Naive thymus-derived CD4-positive, alpha-beta T cell (primary cell): ENCODE measurements around the gene FES. TPM values are rescaled to one million over a fixed set of nuclear protein-coding genes. Genes with fewer than 3 reads are reported as not detected.

Source experiments
- ATAC-seq: fragments of 150-1000 bp; cut with Tn5 transposase; 2 replicates; pipeline ENCODE4 v1.10.0; 2021; ENCODE audit warnings: mild to moderate bottlenecking, moderate library complexity
- CTCF ChIA-PET: fragments of 350-600 bp; sonication (Branson Sonifier 250); formaldehyde crosslinking; loops from one replicate; lab custom pipeline; 2021; ENCODE audit warnings: antibody characterized with exemption; lab: Charles Lee
- POLR2A ChIA-PET: fragments of 350-600 bp; sonication (Branson Sonifier 250); formaldehyde crosslinking; loops from one replicate; lab custom pipeline; 2021; ENCODE audit warnings: antibody characterized with exemption, inconsistent platforms; lab: Charles Lee
- DNase-seq, 9 donors: peaks; one replicate each; pipeline versions ENCODE4 v3.0.0 to v3.0.0-alpha.2; 2020 to 2022; ENCODE audit warnings: mixed read lengths in 1 of 9
- H3K27ac ChIP-seq: one replicate; pipeline ENCODE4 v1.7.0; 2013; ENCODE audit warnings: mild to moderate bottlenecking, low read depth, low read length, moderate library complexity
- H3K27me3 ChIP-seq, 2 donors: one replicate each; pipeline ENCODE4 v1.7.0; 2013; ENCODE audit warnings: low read length in 2 of 2, mild to moderate bottlenecking in 2 of 2, moderate library complexity in 2 of 2; ENCODE audit not compliant: control insufficient read depth in 2 of 2, insufficient read depth in 2 of 2
- H3K36me3 ChIP-seq, 3 experiments: 1 replicate in 2 of 3; 2 replicates in 1 of 3; pipeline ENCODE4 v1.7.0; 2013; ENCODE audit warnings: low read length in 3 of 3, mild to moderate bottlenecking in 3 of 3, moderate library complexity in 1 of 3; ENCODE audit not compliant: insufficient read depth in 3 of 3, control insufficient read depth in 2 of 3
- H3K4me1 ChIP-seq, 2 donors: one replicate each; pipeline ENCODE4 v1.7.0; 2013; ENCODE audit warnings: low read length in 2 of 2, mild to moderate bottlenecking in 2 of 2, moderate library complexity in 1 of 2; ENCODE audit not compliant: control insufficient read depth in 2 of 2, insufficient read depth in 2 of 2
- H3K4me3 ChIP-seq: 2 replicates; pipeline ENCODE4 v1.7.0; 2013; ENCODE audit warnings: mild to moderate bottlenecking, low read length
- H3K9me3 ChIP-seq, 3 experiments: 1 replicate in 2 of 3; 2 replicates in 1 of 3; pipeline ENCODE4 v1.7.0; 2013; ENCODE audit warnings: low read length in 3 of 3; ENCODE audit not compliant: control insufficient read depth in 2 of 3
- H3K27ac Mint-ChIP-seq, 9 donors: one replicate each; pipeline ENCODE4 v1.8.0; 2020 to 2022; ENCODE audit warnings: mixed read lengths in 9 of 9, mild to moderate bottlenecking in 8 of 9, moderate library complexity in 5 of 9, inconsistent platforms in 2 of 9
- H3K27me3 Mint-ChIP-seq, 5 donors: one replicate each; pipeline ENCODE4 v1.8.0; 2021 to 2022; ENCODE audit warnings: mixed read lengths in 5 of 5, mild to moderate bottlenecking in 1 of 5
- H3K36me3 Mint-ChIP-seq, 5 donors: one replicate each; pipeline ENCODE4 v1.8.0; 2020 to 2022; ENCODE audit warnings: mixed read lengths in 5 of 5, mild to moderate bottlenecking in 3 of 5, inconsistent platforms in 1 of 5
- H3K4me1 Mint-ChIP-seq, 7 donors: one replicate each; pipeline ENCODE4 v1.8.0; 2020 to 2022; ENCODE audit warnings: mixed read lengths in 7 of 7, mild to moderate bottlenecking in 3 of 7, inconsistent platforms in 1 of 7
- H3K4me3 Mint-ChIP-seq, 10 donors: one replicate each; pipeline ENCODE4 v1.8.0; 2020 to 2022; ENCODE audit warnings: mild to moderate bottlenecking in 10 of 10, mixed read lengths in 10 of 10, moderate library complexity in 6 of 10, inconsistent platforms in 2 of 10
- H3K9me3 Mint-ChIP-seq, 11 donors: one replicate each; pipeline ENCODE4 v1.8.0; 2020 to 2022; ENCODE audit warnings: mixed read lengths in 11 of 11, mild to moderate bottlenecking in 4 of 11, inconsistent platforms in 1 of 11, moderate library complexity in 1 of 11
- intact Hi-C, 2 donors: fragments of 100-400 bp; cut with micrococcal nuclease; formaldehyde crosslinking; loops; one replicate each; pipeline ENCODE4 v1.15.1; 2023
- polyA plus RNA-seq, 2 donors: library from polyadenylated mRNA; unstranded; fragments of 300-500 nt; fragmentation: Illumina TruSeq; gene quantifications; one replicate each; pipeline ENCODE4 v1.2.3, GENCODE V29; 2021
- total RNA-seq, 6 experiments: library from RNA in 5 of 6; stranded (reverse) in 5 of 6; gene quantifications; 1 replicate in 5 of 6; 2 replicates in 1 of 6; pipeline ENCODE4 v1.2.3 and lab custom pipeline; 2021 to 2026

Gene FES
- total and polyA plus RNA-seq, 7 experiments from 2014 or later, result 2.3 to 78.6 (median 9.1) TPM; not detected in 2

DNA sequence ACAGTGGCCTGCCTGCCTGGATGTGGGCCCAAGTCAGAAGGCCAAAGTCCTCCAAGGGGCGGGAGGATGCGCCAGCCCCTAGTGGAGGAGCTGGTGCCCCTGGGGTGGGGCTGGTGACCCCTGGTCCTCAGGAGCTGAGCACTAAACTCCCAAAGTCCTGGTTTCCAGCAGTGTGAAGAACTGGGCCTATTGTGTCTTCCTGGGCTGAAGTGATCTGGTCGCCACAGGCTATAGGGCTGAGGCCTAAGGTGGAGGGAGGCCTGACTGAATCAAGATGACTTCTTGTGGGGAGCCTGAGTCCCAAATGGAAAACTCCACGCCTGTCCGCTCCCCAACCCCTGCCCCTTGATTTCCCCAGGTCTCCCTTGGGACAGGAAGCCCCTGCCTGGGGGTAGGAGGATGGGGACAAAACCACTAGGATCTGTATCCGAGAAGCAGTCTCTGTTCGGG, 753 bp upstream of the FES start:
- peaks cover 0 to 6% (median 3%) of the 10 kb centered on the region in 5 donors for H3K27me3 Mint-ChIP-seq
- CTCF ChIA-PET, result interaction anchor here (0.6 to 3.6 kb wide), 2 partner anchors 236 to 677 kb away, joined by 3 to 26 read pairs; no protein-coding TSS in a partner anchor
- H3K4me1 Mint-ChIP-seq, result peaks cover 0 to 50% (median 11%) of the 10 kb centered on the region in 7 donors
- POLR2A ChIA-PET, result interaction anchor here (0.6 to 1.3 kb wide), 2 partner anchors 12 to 156 kb away, joined by 3 to 4 read pairs; no protein-coding TSS in a partner anchor
- H3K27ac Mint-ChIP-seq, result peak overlapping the region in 1 of 9 donors; percentile 72
- Histone ChIP-seq H3K36me3 (peaks cover 0 to 39% (median 0%) of the 10 kb centered on the region in 3 experiments), H3K27me3 (no peaks in the 10 kb centered on the region), H3K4me3 (no peak overlapping the region), H3K27ac (no peak overlapping the region), H3K4me1 (peaks cover 0 to 6% of the 10 kb centered on the region in 2 donors), H3K9me3 (no peaks in the 10 kb centered on the region)
- DNase-seq, result no peak
- H3K4me3 Mint-ChIP-seq, result peak overlapping the region in 3 of 10 donors; percentile 19 to 35 (median 25)
- ATAC-seq, result no peak
- peaks cover 0 to 22% (median 0%) of the 10 kb centered on the region in 5 donors for H3K36me3 Mint-ChIP-seq
- H3K9me3 Mint-ChIP-seq, result no peaks in the 10 kb centered on the region
- intact Hi-C loops, result loop anchor here in 1 of 2 donors (10.0 kb wide), 1 partner anchor 399 kb away; no protein-coding TSS in a partner anchor

DNA sequence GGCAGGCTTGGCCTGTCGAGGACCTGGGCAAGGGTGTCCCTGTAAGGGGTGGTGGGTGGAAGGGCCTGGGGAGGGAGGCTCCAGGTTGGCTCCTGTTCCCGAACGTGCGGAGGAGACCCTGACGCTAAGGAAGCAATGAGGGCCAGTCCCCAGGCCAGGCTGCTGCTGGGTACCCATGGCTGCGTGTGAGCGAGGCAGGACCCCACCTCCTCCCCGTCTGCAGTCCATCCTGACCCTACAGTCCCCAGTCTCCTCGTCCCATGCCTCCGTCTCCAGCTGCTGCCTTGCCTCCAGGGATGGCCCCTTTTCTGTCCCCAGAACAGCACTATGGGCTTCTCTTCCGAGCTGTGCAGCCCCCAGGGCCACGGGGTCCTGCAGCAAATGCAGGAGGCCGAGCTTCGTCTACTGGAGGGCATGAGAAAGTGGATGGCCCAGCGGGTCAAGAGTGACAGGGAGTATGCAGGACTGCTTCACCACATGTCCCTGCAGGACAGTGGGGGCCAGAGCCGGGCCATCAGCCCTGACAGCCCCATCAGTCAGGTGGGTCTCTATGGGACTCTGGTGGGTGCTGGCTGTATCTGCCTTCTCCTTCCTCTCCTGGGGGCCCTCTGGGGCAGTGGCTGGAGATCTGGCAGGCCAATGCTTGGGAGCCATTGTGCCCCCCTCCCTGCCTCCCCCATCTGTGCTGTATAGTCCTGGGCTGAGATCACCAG, 571 bp downstream of the FES start:
- ChIA-PET CTCF (interaction anchor here (0.7 to 3.6 kb wide), 13 partner anchors 12 to 525 kb away, joined by 3 to 26 read pairs (median 4); partner anchors contain the start of genes BLM, HDDC3 and MAN2A2), POLR2A (interaction anchor here (1.0 to 1.8 kb wide), 2 partner anchors 14 to 25 kb away, joined by 3 to 10 read pairs; no protein-coding TSS in a partner anchor)
- Histone ChIP-seq H3K4me3 (no peak overlapping the region), H3K9me3 (no peaks in the 10 kb centered on the region), H3K27me3 (no peaks in the 10 kb centered on the region), H3K36me3 (peaks cover 0 to 26% (median 0%) of the 10 kb centered on the region in 3 experiments), H3K4me1 (peaks cover 6 to 7% of the 10 kb centered on the region in 2 donors), H3K27ac (no peak overlapping the region)
- Mint-ChIP-seq H3K9me3 (no peaks in the 10 kb centered on the region), H3K4me3 (peak overlapping the region in 5 of 10 donors; percentile 12 to 69 (median 56)), H3K27me3 (peaks cover 0 to 6% (median 4%) of the 10 kb centered on the region in 5 donors), H3K27ac (peak overlapping the region in 1 of 9 donors; percentile 87), H3K36me3 (peaks cover 0 to 26% (median 0%) of the 10 kb centered on the region in 5 donors), H3K4me1 (peaks cover 0 to 43% (median 11%) of the 10 kb centered on the region in 7 donors)
- DNase-seq (peak in 1 of 9 donors; percentile 8), ATAC-seq (no peak)
- intact Hi-C loops, result loop anchor here (5.0 to 10.0 kb wide), 4 partner anchors 68 to 403 kb away; no protein-coding TSS in a partner anchor

DNA sequence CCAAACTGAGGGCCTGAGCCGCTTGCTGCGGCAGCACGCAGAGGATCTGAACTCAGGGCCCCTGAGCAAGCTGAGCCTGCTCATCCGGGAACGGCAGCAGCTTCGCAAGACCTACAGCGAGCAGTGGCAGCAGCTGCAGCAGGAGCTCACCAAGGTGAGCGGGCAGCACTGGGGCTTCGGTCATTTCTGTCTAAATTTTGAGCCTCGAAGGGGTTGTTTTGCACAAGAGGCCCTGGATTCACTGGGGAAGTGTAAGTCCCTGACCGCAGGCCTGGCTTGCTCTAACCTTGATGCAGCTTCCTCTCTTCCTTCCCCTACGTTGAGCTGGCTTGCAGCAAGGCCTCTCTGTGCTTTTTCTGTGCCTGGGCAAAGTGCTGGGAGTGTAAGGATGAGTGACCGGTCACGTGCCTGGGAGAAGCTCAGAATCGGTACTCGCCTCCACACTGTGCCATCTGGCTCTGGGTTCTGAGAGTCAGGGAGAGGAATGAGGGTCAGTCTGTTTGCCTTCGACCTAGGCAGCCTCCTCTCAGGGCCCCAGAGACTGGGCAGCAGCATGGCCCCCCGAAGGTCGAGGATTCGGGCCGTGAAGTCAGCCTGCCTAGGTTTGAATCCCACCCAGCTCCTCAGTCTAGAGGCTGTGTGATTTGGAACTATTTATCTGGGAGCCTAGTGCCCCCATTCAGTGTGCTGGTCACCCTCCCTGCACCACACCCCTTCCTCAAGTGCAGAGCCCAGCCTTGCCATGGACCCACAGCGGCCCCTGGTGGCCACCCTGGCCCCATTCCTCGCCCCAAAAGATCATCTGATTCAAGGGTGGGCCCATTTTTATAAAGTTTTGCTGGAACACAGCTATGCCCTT, 1.4 kb downstream of the FES start:
- peaks cover 6 to 7% of the 10 kb centered on the region in 2 donors for H3K4me1 ChIP-seq
- intact Hi-C loops, result loop anchor here (1.0 to 10.0 kb wide), 13 partner anchors 67 to 593 kb away; partner anchors contain the start of gene BLM (in 2 of the 2)

DNA sequence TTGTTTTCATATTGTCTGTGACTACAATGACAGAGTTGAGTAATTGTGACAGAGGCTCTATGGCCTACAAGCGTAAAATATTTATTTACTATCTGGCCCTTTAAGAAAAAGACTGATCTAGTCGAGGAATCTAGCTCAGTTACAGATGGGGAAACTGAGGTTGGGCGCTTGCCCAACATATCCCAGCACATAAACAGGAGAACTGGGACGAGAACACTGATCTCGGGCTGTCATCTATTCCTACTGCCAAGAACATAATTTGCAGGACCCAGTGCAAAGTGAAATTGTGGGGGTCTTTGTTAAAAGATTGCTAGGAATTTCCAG, 1.9 kb downstream of the FES start:
- Histone ChIP-seq H3K27me3 (no peaks in the 10 kb centered on the region), H3K27ac (no peak overlapping the region), H3K36me3 (peaks cover 0 to 12% (median 0%) of the 10 kb centered on the region in 3 experiments), H3K4me1 (peaks cover 6 to 7% of the 10 kb centered on the region in 2 donors), H3K9me3 (no peaks in the 10 kb centered on the region), H3K4me3 (no peak overlapping the region)
- H3K4me3 Mint-ChIP-seq, result peak overlapping the region in 2 of 10 donors; percentile 42 to 69
- intact Hi-C loops, result loop anchor here (1.0 to 10.0 kb wide), 13 partner anchors 68 to 593 kb away; partner anchors contain the start of gene BLM (in 2 of the 2)
- ATAC-seq (no peak), DNase-seq (no peak)
- H3K36me3 Mint-ChIP-seq, result peaks cover 0 to 25% (median 0%) of the 10 kb centered on the region in 5 donors
- no peaks in the 10 kb centered on the region for H3K9me3 Mint-ChIP-seq
- H3K27me3 Mint-ChIP-seq, result peaks cover 0 to 6% (median 4%) of the 10 kb centered on the region in 5 donors
- ChIA-PET POLR2A (interaction anchor here (1.0 to 1.8 kb wide), 4 partner anchors 12 to 296 kb away, joined by 3 to 10 read pairs (median 3); no protein-coding TSS in a partner anchor), CTCF (interaction anchor here (0.6 to 3.6 kb wide), 24 partner anchors 9 to 566 kb away, joined by 3 to 26 read pairs (median 4); partner anchors contain the start of genes BLM, HDDC3 and MAN2A2)
- peak overlapping the region in 1 of 9 donors; percentile 87 for H3K27ac Mint-ChIP-seq
- peaks cover 0 to 43% (median 11%) of the 10 kb centered on the region in 7 donors for H3K4me1 Mint-ChIP-seq

More for the DNA sequence above, 1.4 kb downstream of the FES start:
- Mint-ChIP-seq H3K9me3 (no peaks in the 10 kb centered on the region), H3K4me3 (peak overlapping the region in 3 of 10 donors; percentile 55 to 69 (median 56)), H3K27me3 (peaks cover 0 to 6% (median 4%) of the 10 kb centered on the region in 5 donors), H3K27ac (peak overlapping the region in 2 of 9 donors; percentile 59 to 87), H3K36me3 (peaks cover 0 to 27% (median 0%) of the 10 kb centered on the region in 5 donors), H3K4me1 (peaks cover 0 to 43% (median 11%) of the 10 kb centered on the region in 7 donors)
- Histone ChIP-seq H3K4me3 (no peak overlapping the region), H3K27ac (no peak overlapping the region), H3K36me3 (peaks cover 0 to 18% (median 0%) of the 10 kb centered on the region in 3 experiments), H3K27me3 (no peaks in the 10 kb centered on the region), H3K9me3 (no peaks in the 10 kb centered on the region)
- DNase-seq, result peak; percentile 49 to 85 (median 72)
- ATAC-seq, result peak; percentile 79
- CTCF ChIA-PET, result interaction anchor here (0.6 to 3.6 kb wide), 29 partner anchors 10 to 584 kb away, joined by 3 to 26 read pairs (median 3); partner anchors contain the start of genes BLM, HDDC3 and MAN2A2
- POLR2A ChIA-PET, result interaction anchor here (1.0 to 1.8 kb wide), 4 partner anchors 12 to 295 kb away, joined by 3 to 10 read pairs (median 3); no protein-coding TSS in a partner anchor

DNA sequence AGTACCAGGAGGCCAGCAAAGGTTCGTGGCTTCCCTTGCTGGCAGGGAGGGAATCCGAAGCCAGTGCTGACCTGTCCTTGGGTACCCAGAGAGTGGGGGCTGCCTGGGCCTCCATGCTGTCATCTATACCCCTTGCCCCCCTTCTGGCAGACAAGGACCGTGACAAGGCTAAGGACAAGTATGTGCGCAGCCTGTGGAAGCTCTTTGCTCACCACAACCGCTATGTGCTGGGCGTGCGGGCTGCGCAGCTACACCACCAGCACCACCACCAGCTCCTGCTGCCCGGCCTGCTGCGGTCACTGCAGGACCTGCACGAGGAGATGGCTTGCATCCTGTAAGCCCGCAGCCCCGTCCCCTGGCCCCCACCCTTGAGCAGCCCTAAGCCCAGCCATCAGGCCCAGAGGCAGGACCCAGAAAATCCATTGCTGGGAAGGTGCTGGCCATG, 2.8 kb downstream of the FES start:
- peaks cover 0 to 42% (median 11%) of the 10 kb centered on the region in 7 donors for H3K4me1 Mint-ChIP-seq
- DNase-seq (no peak), ATAC-seq (no peak)
- Histone ChIP-seq H3K36me3 (peaks cover 0 to 4% (median 0%) of the 10 kb centered on the region in 3 experiments), H3K9me3 (no peaks in the 10 kb centered on the region), H3K27ac (no peak overlapping the region), H3K4me1 (peaks cover 6 to 7% of the 10 kb centered on the region in 2 donors), H3K4me3 (no peak overlapping the region), H3K27me3 (no peaks in the 10 kb centered on the region)
- ChIA-PET POLR2A (interaction anchor here (0.5 to 1.2 kb wide), 2 partner anchors 11 to 95 kb away, joined by 3 to 5 read pairs; no protein-coding TSS in a partner anchor), CTCF (interaction anchor here (0.9 to 2.3 kb wide), 6 partner anchors 15 to 567 kb away, joined by 3 to 14 read pairs (median 6); partner anchors contain the start of genes HDDC3 and MAN2A2)
- H3K27me3 Mint-ChIP-seq, result peaks cover 0 to 6% (median 4%) of the 10 kb centered on the region in 5 donors
- H3K4me3 Mint-ChIP-seq, result no peak overlapping the region
- peaks cover 0 to 26% (median 0%) of the 10 kb centered on the region in 5 donors for H3K36me3 Mint-ChIP-seq
- intact Hi-C loops, result loop anchor here (2.0 to 10.0 kb wide), 8 partner anchors 70 to 594 kb away; partner anchors contain the start of gene BLM (in 1 of the 2)
- H3K27ac Mint-ChIP-seq, result no peak overlapping the region
- H3K9me3 Mint-ChIP-seq, result no peaks in the 10 kb centered on the region
